Fibroblast of the aortic adventitia (primary cell): ENCODE measurements around the gene AIMP1. TPM values are rescaled to one million over a fixed set of nuclear protein-coding genes. Genes with fewer than 3 reads are reported as not detected.

Experiments used
- DNase-seq: peaks from one replicate; pipeline ENCODE4 v3.0.0-alpha.2; 2010; ENCODE audit warnings: low read depth
- H3K4me3 ChIP-seq: 2 replicates; pipeline ENCODE4 v1.5.1; 2011; ENCODE audit warnings: low read depth, mild to moderate bottlenecking, control low read depth, low read length, moderate library complexity
- CTCF ChIP-seq: IDR thresholded peaks from 2 replicates; pipeline ENCODE4 v1.5.1; 2011; ENCODE audit warnings: mild to moderate bottlenecking, low read length, control low read depth, inconsistent platforms; ENCODE audit not compliant: insufficient read depth
- total RNA-seq: library from RNA; depleted of rRNA; stranded (reverse); fragments of >200 nt; gene quantifications from 2 replicates; pipeline ENCODE4 v1.2.3, GENCODE V29; 2012; ENCODE audit warnings: low replicate concordance

AIMP1 gene
- total RNA-seq, 1 donor, result 30.7 TPM

DNA sequence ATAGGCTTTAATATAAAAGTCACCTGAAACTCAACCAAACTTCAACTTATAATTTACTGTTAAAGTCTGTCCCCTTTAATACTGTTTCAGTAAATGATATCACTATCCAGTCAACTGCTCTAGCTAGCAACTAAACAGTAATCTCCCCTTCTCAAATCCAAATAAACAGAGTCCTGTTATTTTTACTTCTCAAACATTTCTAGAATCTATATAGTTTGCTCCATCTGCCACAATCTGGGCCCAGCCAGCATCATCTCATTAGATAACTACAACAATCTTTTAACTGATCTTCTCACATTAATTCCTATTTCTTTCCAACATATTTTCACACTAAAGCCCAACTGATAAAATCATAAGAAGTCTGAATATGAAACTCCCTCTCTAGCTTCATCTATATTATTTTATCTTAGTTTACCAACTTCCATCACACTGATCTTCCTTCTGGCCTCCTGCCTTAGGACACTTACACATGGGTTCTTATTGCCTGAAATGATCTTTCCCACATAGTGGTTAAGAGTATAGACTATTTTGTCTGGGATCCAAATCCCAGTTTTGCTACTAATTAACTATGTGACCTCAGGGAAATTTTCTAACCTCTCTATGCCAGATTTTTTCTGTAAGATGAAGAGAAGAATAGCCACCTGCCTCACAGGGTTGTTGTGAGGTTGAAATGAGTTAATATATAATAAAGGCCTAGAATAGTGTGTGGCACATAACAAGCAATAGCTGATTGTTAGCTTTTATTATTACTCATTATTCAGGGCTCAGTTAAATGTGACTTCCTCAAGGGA, 18.9 kb upstream of the AIMP1 start:
- no peak overlapping the region for H3K4me3 ChIP-seq
- TF ChIP-seq CTCF, result no peak
- no peak for DNase-seq

DNA sequence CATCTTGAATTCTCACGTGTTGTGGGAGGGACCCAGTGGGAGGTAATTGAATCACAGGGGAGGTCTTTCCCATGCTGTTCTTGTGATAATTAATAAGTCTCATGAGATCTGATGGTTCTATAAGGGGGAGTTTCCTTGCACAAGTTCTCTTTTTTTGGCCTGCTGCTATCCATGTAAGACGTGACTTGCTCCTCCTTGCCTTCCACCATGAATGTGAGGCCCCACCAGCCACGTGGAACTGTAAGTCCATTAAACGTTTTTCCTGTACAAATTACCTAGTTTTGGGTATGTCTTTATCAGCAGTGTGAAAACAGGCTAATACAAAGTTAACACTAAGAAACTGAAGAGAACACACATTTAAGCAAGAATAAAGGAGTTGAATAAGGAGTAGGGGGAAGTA, 16.4 kb upstream of the AIMP1 start:
- no peak overlapping the region for H3K4me3 ChIP-seq
- no peak for TF ChIP-seq CTCF
- DNase-seq, result no peak

GRCh38 chr4:106301393-106302061, 14.8 kb upstream of the AIMP1 start:
- TF ChIP-seq CTCF, result no peak
- no peak overlapping the region for H3K4me3 ChIP-seq
- peak; percentile 73 for DNase-seq

DNA sequence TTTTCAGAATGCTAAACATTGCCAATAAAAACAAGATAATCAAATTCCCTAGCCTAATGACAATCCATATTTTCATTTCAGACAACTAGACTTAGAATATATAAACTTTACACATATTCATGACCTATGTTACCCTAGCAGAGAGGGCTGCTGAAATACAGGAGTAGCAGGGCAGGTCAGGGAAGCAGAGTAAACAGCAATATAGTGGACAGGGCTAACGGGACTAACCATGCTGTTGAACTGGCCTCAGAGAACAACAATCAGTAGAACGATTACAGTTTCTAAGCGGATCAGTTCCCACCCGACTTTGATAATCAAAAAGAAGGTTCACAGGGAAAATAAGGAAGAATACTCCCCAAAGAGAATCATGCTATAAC, 14.3 kb upstream of the AIMP1 start:
- no peak for DNase-seq
- no peak for TF ChIP-seq CTCF

GRCh38 chr4:106303548-106304281, 12.6 kb upstream of the AIMP1 start:
- no peak overlapping the region for H3K4me3 ChIP-seq
- TF ChIP-seq CTCF, result no peak
- DNase-seq, result no peak

More for the DNA sequence above, 14.3 kb upstream of the AIMP1 start:
- H3K4me3 ChIP-seq, result no peak overlapping the region

DNA sequence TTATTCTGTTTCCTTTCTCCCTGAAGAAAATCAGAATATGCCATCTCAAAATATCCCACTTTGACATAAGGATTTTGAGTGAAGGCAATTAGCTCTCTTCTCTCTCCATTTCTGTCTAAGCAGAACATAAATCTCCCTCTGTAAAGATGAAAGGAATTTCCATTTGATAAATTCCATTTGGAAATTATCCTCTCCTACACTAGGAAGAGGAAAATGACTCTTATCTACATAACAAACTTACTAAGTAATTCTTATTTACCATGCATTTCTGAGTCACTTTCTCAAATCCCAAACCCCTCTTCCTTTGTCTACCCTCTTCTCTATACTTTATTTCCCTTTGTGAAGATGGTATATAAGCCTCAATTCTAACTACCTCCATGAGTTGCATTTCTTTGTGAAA, 11.7 kb upstream of the AIMP1 start:
- no peak for DNase-seq
- TF ChIP-seq CTCF, result no peak
- no peak overlapping the region for H3K4me3 ChIP-seq
